GM20000 (cell line): ENCODE results near the gene RUNDC3A.
"Not testable (repeated sequence)": the region's sequence is repeated elsewhere in the genome, so short reads cannot be mapped to it uniquely, and the experiment has no call there.

Experiments
- DNase-seq: peaks from one replicate; pipeline ENCODE4 v3.0.0; 2012; ENCODE audit warnings: low spot score
- CTCF ChIP-seq: IDR thresholded peaks from 2 replicates; pipeline ENCODE4 v1.5.1; 2012; ENCODE audit warnings: mild to moderate bottlenecking, control low read depth; ENCODE audit errors: extremely low read depth, missing control alignments

RUNDC3A gene

GRCh38 chr17:44343510-44344209 is 35.3 kb downstream of the RUNDC3A start:
- no peak for DNase-seq
- no peak for TF ChIP-seq CTCF

GRCh38 chr17:44344939-44345453 is 36.6 kb downstream of the RUNDC3A start, which contains the start of gene GRN:
Gene GRN (plus strand): TSS chr17:44345302. CDS start chr17:44349165, 3,863 bp downstream.
- DNase-seq = peak; percentile 93
- TF ChIP-seq CTCF = no peak

GRCh38 chr17:44345454-44346026 is 37.1 kb downstream of the RUNDC3A start:
- TF ChIP-seq CTCF = peak; percentile 54
- peak; percentile 62 for DNase-seq

- no peak for TF ChIP-seq CTCF
- DNase-seq = no peak
Observed at GRCh38 chr17:44346064-44346844, 37.9 kb downstream of the RUNDC3A start.

- not testable (repeated sequence) for DNase-seq
Observed at GRCh38 chr17:44347206-44348055, 39.0 kb downstream of the RUNDC3A start.

GRCh38 chr17:44348234-44348987 is 40.0 kb downstream of the RUNDC3A start:
- no peak for TF ChIP-seq CTCF
- DNase-seq = peak; percentile 84

- DNase-seq = no peak
- TF ChIP-seq CTCF = no peak
Observed at GRCh38 chr17:44348988-44349364, 40.6 kb downstream of the RUNDC3A start.
